K562 (cell line): ENCODE measurements around the gene PRDM12. TPM values are rescaled to one million over a fixed set of nuclear protein-coding genes. Genes with fewer than 3 reads are reported as not detected.

Source experiments
- BDP1 ChIP-seq: IDR thresholded peaks from 3 replicates; pipeline ENCODE4 v1.6.1; 2011; ENCODE audit not compliant: insufficient read length, insufficient read depth
- DDX20 ChIP-seq: fragments of 450-650 bp; IDR thresholded peaks from 2 replicates; pipeline ENCODE4 v1.6.1; 2016; ENCODE audit warnings: missing genetic modification characterization, low read depth, mild to moderate bottlenecking, missing compliant biosample characterization, moderate library complexity
- ELF1 ChIP-seq: fragments of 200-800 bp; sonication (Bioruptor generic); IDR thresholded peaks from 2 replicates; pipeline ENCODE4 v1.6.1; 2016; ENCODE audit warnings: missing genetic modification characterization, missing compliant biosample characterization
- HNRNPLL ChIP-seq: fragments of 200-400 bp; formaldehyde crosslinking; IDR thresholded peaks from 2 replicates; pipeline ENCODE4 v1.6.1; 2017; ENCODE audit warnings: low read length, low read depth, mild to moderate bottlenecking; ENCODE audit not compliant: poor library complexity, severe bottlenecking
- MCM2 ChIP-seq: fragments of 450-650 bp; IDR thresholded peaks from 2 replicates; pipeline ENCODE4 v1.6.1; 2017; ENCODE audit warnings: low read depth, mild to moderate bottlenecking
- NCOA4 ChIP-seq: fragments of 450-650 bp; IDR thresholded peaks from 2 replicates; pipeline ENCODE4 v1.6.1; 2018; ENCODE audit warnings: mild to moderate bottlenecking; ENCODE audit not compliant: partially characterized antibody
- PRPF4 ChIP-seq: fragments of 200-400 bp; formaldehyde crosslinking; IDR thresholded peaks from one replicate; pipeline ENCODE4 v1.6.1; 2017; ENCODE audit warnings: low read length, low read depth, mild to moderate bottlenecking; ENCODE audit not compliant: insufficient read depth, poor library complexity, severe bottlenecking
- PURB ChIP-seq: sonication (generic); formaldehyde crosslinking; IDR thresholded peaks from 2 replicates; pipeline ENCODE4 v1.9.0; 2021; ENCODE audit warnings: low read depth, mild to moderate bottlenecking, missing genetic modification reagents
- RBM39 ChIP-seq: fragments of 200-400 bp; formaldehyde crosslinking; optimal IDR thresholded peaks from 2 replicates; pipeline ENCODE3; 2018; ENCODE audit warnings: low read depth, low read length
- RREB1 ChIP-seq: fragments of 250-450 bp; sonication (Bioruptor Pico); IDR thresholded peaks from 2 replicates; pipeline ENCODE4 v1.4.0; 2020
- SIRT6 ChIP-seq: IDR thresholded peaks from one replicate; pipeline ENCODE4 v1.6.1; 2012; ENCODE audit warnings: low read depth, mild to moderate bottlenecking, control low read depth, inconsistent platforms, low read length, moderate library complexity
- SRF ChIP-seq, 2 experiments: fragments of 250-450, 450-650 bp in 1 of 2; sonication (Bioruptor Pico) in 1 of 2; sonication (generic) in 1 of 2; formaldehyde crosslinking; IDR thresholded peaks; 2 replicates each; pipeline versions ENCODE4 v1.5.0 to v1.5.1; 2020 to 2022; ENCODE audit warnings: mild to moderate bottlenecking in 1 of 2, missing genetic modification reagents in 1 of 2
- TCF15 ChIP-seq: fragments of 250-450 bp; sonication (Bioruptor Pico); IDR thresholded peaks from 2 replicates; pipeline ENCODE4 v1.8.0; 2022; ENCODE audit warnings: moderate library complexity, mild to moderate bottlenecking, inconsistent platforms
- TCFL5 ChIP-seq: fragments of 250-450 bp; sonication (Bioruptor Pico); conservative IDR thresholded peaks from 2 replicates; pipeline ENCODE4 v1.6.1; 2021; ENCODE audit warnings: mild to moderate bottlenecking, moderate library complexity, matching md5 sums
- UBTF ChIP-seq, 2 experiments: IDR thresholded peaks; 2 replicates each; pipeline ENCODE4 v1.6.1; 2012; ENCODE audit warnings: improper control_type of control experiment in 2 of 2, low read depth in 2 of 2, low read length in 2 of 2, borderline replicate concordance in 1 of 2
- ZNF347 ChIP-seq: fragments of 450-650 bp; formaldehyde crosslinking; IDR thresholded peaks from 2 replicates; pipeline ENCODE4 v1.4.0; 2020; ENCODE audit warnings: low read depth, mild to moderate bottlenecking, moderate library complexity
- ZNF41 ChIP-seq: fragments of 250-450 bp; sonication (Bioruptor Pico); conservative IDR thresholded peaks from 2 replicates; pipeline ENCODE4 v1.4.0; 2020; ENCODE audit warnings: mild to moderate bottlenecking
- polyA plus RNA-seq, 8 experiments: library from polyadenylated mRNA; depleted of rRNA in 4 of 8; stranded (reverse) in 5 of 8; unstranded in 3 of 8; fragments of >200 nt; fragmentation: Nextera tagmentation in 2 of 8; fragmentation: Illumina TruSeq in 1 of 8; extraction: Ambion mirVana in 2 of 8; extraction: Trizol in 1 of 8; gene quantifications; 2 replicates each; pipeline versions ENCODE4 v1.2.1 to v1.2.3, GENCODE V29; 2011 to 2014; ENCODE audit warnings: inconsistent platforms in 1 of 8, missing spikeins in 1 of 8
- total RNA-seq, 7 experiments: library from RNA; depleted of rRNA in 6 of 7; stranded (reverse); fragments of >200 nt in 6 of 7; fragmentation: Illumina TruSeq in 2 of 7; extraction: Trizol in 2 of 7; gene quantifications; 2 replicates each; pipeline versions ENCODE4 v1.2.1 to v1.2.3, GENCODE V29; 2011 to 2021; ENCODE audit warnings: low replicate concordance in 1 of 7

The PRDM12 gene
- total and polyA plus RNA-seq, 9 of the 15 experiments (the other 6 are each of a cell fraction or from before 2014, with no cell fraction given), result 0.04 to 0.22 (median 0.07) TPM; not detected in 3

- TF ChIP-seq RREB1 (CRISPR knock-in tag) (no peak), TCFL5 (no peak), ELF1 (no peak), BDP1 (no peak), MCM2 (no peak), SIRT6 (no peak), ZNF347 (no peak), UBTF (IDR thresholded peaks at IDR 0.05; ENCODE audit: borderline replicate concordance in 1 of 2, low read depth in 2 of 2, low read length in 2 of 2) (no peak), PURB (no peak), DDX20 (no peak), NCOA4 (no peak), HNRNPLL (no peak), PRPF4 (no peak), RBM39 (no peak), SRF (CRISPR knock-in tag; IDR thresholded peaks at IDR 0.05) (no peak), ZNF41 (CRISPR knock-in tag) (no peak), TCF15 (CRISPR knock-in tag) (no peak)
Measured at GRCh38 chr9:130693426-130694191, 29.2 kb downstream of the PRDM12 start, which contains the start of gene EXOSC2 (continued).
